ENCODE results near the gene CCDC82.

CCDC82 gene

DNA sequence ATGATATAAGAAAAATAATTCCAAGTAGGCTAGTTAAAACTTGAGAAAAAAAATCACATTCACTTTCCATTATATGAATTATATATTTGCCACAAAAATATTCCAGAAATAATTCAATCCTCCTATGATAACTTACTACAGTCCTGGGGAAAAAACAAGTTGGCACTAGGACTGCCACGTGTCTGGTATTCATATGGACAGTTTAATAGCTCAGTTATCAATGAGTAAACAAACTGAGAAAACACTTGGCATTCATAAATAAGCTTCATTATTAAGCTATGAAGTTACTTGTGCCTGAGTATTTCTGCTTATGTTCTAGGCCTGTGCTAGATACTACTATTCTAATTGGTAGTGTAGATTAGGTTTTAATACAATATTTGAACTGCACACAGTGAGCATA lies 24.2 kb downstream of the CCDC82 start:
- no peak overlapping the region for H3K4me3 ChIP-seq (ENCODE audit: low read depth, low read length)
- DNase-seq (ENCODE audit: low read depth): no peak
- TF ChIP-seq, protein P1, sequence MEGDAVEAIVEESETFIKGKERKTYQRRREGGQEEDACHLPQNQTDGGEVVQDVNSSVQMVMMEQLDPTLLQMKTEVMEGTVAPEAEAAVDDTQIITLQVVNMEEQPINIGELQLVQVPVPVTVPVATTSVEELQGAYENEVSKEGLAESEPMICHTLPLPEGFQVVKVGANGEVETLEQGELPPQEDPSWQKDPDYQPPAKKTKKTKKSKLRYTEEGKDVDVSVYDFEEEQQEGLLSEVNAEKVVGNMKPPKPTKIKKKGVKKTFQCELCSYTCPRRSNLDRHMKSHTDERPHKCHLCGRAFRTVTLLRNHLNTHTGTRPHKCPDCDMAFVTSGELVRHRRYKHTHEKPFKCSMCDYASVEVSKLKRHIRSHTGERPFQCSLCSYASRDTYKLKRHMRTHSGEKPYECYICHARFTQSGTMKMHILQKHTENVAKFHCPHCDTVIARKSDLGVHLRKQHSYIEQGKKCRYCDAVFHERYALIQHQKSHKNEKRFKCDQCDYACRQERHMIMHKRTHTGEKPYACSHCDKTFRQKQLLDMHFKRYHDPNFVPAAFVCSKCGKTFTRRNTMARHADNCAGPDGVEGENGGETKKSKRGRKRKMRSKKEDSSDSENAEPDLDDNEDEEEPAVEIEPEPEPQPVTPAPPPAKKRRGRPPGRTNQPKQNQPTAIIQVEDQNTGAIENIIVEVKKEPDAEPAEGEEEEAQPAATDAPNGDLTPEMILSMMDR (IDR thresholded peaks at IDR 0.05; ENCODE audit: insufficient read depth, low read depth, low read length, missing control alignments): no peak

DNA sequence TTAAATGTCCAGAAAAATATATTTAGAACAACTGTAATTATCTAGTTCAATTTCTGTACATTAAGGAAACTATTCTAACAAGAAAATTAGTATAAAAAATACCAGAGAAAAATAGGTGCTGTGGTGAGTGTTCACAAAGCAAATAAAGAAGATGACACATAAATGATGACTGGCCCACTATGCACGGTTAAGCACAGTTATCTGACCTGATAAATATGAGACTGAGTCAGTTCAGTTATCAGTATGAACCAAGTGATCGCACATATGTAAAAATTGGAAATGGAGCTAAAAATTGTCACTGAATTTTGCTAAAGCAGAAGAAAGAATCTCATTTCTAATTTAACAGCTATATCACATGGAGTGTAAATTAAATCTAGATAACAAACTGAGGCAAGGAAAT lies 27.9 kb downstream of the CCDC82 start:
- DNase-seq (ENCODE audit: low read depth): no peak
- TF ChIP-seq, protein P1 (IDR thresholded peaks at IDR 0.05; ENCODE audit: insufficient read depth, low read depth, low read length, missing control alignments): no peak
- no peak overlapping the region for H3K4me3 ChIP-seq (ENCODE audit: low read depth, low read length)

DNA sequence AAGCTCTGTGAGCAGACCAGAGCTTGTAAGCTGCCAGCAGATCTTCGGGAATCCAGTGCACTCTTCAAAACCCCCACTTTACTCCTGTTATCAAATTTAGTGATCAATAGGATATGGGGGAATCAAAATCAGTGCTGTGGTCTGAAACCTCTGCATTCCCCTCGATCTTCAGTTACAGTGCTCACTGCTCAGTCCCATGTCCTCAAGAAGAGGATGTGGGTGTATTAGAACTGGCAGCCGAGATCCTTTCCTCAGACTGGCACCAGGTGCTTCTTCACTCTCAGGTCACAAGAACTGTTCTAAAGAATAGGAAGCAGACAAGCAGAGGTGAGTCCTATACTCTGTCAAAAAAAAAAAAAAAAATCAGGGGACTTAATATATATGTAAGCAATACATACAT lies 31.4 kb downstream of the CCDC82 start:
- TF ChIP-seq, protein P1 (IDR thresholded peaks at IDR 0.05; ENCODE audit: insufficient read depth, low read depth, low read length, missing control alignments): no peak
- no peak for DNase-seq (ENCODE audit: low read depth)
- H3K4me3 ChIP-seq (ENCODE audit: low read depth, low read length): no peak overlapping the region

DNA sequence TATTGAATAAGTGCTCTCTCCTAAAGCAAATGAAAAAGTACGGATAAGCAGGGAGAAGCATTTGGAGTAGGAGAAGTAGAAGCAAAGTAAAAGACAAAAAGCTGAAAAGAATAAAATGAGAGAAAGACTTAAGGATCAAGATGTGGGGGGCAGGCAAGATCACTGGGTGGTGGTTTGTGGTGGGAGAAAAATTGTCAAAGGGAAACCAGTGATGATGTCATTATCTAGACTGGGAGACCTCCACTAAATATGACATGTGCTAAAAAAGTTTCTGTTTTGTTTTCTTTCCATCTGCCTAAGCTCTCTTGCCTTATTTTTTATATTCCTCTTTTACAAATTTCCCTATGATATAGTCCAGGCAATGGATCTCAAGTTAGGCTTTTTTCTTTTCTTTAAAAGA lies 31.9 kb downstream of the CCDC82 start:
- DNase-seq (ENCODE audit: low read depth): peak; percentile 13
- H3K4me3 ChIP-seq (ENCODE audit: low read depth, low read length): no peak overlapping the region
- TF ChIP-seq, protein P1 (IDR thresholded peaks at IDR 0.05; ENCODE audit: insufficient read depth, low read depth, low read length, missing control alignments): no peak

GRCh38 chr11:96356848-96357247 lies 32.9 kb downstream of the CCDC82 start:
- TF ChIP-seq, protein P1 (IDR thresholded peaks at IDR 0.05; ENCODE audit: insufficient read depth, low read depth, low read length, missing control alignments): no peak
- DNase-seq (ENCODE audit: low read depth): no peak
- H3K4me3 ChIP-seq (ENCODE audit: low read depth, low read length): no peak overlapping the region

DNA sequence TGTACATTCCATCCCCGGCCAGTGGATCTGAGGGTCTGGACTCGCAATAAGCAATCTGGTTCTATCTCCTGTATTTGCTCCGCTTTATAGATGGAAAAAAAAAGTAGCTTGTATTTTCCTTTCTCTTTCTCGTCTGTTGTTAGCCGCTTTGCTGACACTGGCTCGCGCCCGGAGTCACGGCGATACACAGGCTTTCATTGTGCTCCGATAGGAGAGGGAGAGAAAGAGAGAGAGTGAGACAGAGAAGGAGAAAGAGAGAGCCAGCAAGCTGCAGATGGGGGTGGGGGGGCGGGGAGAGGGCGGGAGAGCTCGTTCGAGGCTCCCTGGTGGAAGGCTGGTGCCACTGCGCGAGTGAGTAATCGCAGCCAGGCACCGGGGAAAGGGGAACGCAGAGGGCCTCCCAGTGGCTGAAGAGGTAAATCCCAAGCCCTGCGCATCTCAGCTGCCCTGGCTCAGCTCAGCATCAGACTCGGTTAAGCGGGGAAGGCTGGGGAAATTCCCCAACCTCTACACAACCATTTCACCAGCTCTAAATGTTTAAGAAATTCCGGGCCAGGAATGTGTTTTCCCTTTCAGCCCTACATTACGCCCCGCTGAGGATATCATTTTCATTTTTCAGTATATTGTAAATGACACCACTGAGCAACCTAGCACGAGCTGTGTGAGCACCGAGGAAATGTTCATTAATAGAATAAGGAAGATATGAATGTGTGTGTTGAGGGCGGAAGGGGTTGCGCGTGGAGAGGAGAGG lies 46.6 kb downstream of the CCDC82 start, which contains the start of gene MAML2:
Gene MAML2 (minus strand): TSS at position 235 of the 751 bp plus-strand sequence. CDS start 1,300 bp downstream, outside the sequence.
- peak within 1 kb of the TSS; percentile 57 for H3K4me3 ChIP-seq (ENCODE audit: low read depth, low read length)
- DNase-seq (ENCODE audit: low read depth): peak; percentile 95
- TF ChIP-seq, protein P1 (IDR thresholded peaks at IDR 0.05; ENCODE audit: insufficient read depth, low read depth, low read length, missing control alignments): peak; percentile 95

All from GM12865 (cell line).